ENCODE measurements around the gene DVL2.
"Not testable (repeated sequence)": the region's sequence is repeated elsewhere in the genome, so short reads cannot be mapped to it uniquely, and the experiment has no call there.

DVL2 gene

GRCh38 chr17:7184091-7184488 is 50.2 kb downstream of the DVL2 start:
- H3K9ac ChIP-seq (ENCODE audit: low read depth in 1 of 2, low read length in 2 of 2), result peak overlapping the region in 1 of 2 donors; percentile 26
- no peaks in the 10 kb centered on the region for H3K36me3 ChIP-seq (ENCODE audit: control insufficient read depth in 2 of 2, insufficient read depth in 2 of 2, low read length in 2 of 2)
- no peak overlapping the region for H3K27ac ChIP-seq (ENCODE audit: low read depth in 2 of 2, low read length in 2 of 2)
- H3K27me3 ChIP-seq (ENCODE audit: control insufficient read depth in 2 of 2, insufficient read depth in 2 of 2, low read length in 2 of 2), result no peaks in the 10 kb centered on the region
- no peaks in the 10 kb centered on the region for H3K9me3 ChIP-seq (ENCODE audit: control insufficient read depth in 2 of 2, low read length in 2 of 2)
- no peak overlapping the region for H3K4me3 ChIP-seq (ENCODE audit: low read length in 2 of 2)
- peaks cover 0 to 8% of the 10 kb centered on the region in 2 donors for H3K4me1 ChIP-seq (ENCODE audit: control insufficient read depth in 2 of 2, insufficient read depth in 2 of 2, low read length in 2 of 2)

- Histone ChIP-seq H3K27me3 (ENCODE audit: control insufficient read depth in 2 of 2, insufficient read depth in 2 of 2, low read length in 2 of 2) (no peaks in the 10 kb centered on the region), H3K27ac (ENCODE audit: low read depth in 2 of 2, low read length in 2 of 2) (no peak overlapping the region), H3K9ac (ENCODE audit: low read depth in 1 of 2, low read length in 2 of 2) (peak overlapping the region in 1 of 2 donors; percentile 26), H3K36me3 (ENCODE audit: control insufficient read depth in 2 of 2, insufficient read depth in 2 of 2, low read length in 2 of 2) (no peaks in the 10 kb centered on the region), H3K4me1 (ENCODE audit: control insufficient read depth in 2 of 2, insufficient read depth in 2 of 2, low read length in 2 of 2) (peaks cover 0 to 8% of the 10 kb centered on the region in 2 donors), H3K9me3 (ENCODE audit: control insufficient read depth in 2 of 2, low read length in 2 of 2) (no peaks in the 10 kb centered on the region), H3K4me3 (ENCODE audit: low read length in 2 of 2) (no peak overlapping the region)
Observed at GRCh38 chr17:7183433-7184090, 50.8 kb downstream of the DVL2 start.

GRCh38 chr17:7182101-7182500 is 52.2 kb downstream of the DVL2 start:
- H3K9ac ChIP-seq (ENCODE audit: low read depth in 1 of 2, low read length in 2 of 2), result not testable (repeated sequence)

GRCh38 chr17:7179317-7180254 is 54.7 kb downstream of the DVL2 start, which contains the start of gene ASGR1:
TSS of gene ASGR1 (minus strand) at chr17:7179370. CDS start at chr17:7178563, 807 bp downstream.
- H3K27me3 ChIP-seq (ENCODE audit: control insufficient read depth in 2 of 2, insufficient read depth in 2 of 2, low read length in 2 of 2), result peaks cover 18 to 25% of the 10 kb centered on the region in 2 donors
- no peak within 1 kb of the TSS for H3K9ac ChIP-seq (ENCODE audit: low read depth in 1 of 2, low read length in 2 of 2)
- no peak within 1 kb of the TSS for H3K27ac ChIP-seq (ENCODE audit: low read depth in 2 of 2, low read length in 2 of 2)
- no peak within 1 kb of the TSS for H3K4me3 ChIP-seq (ENCODE audit: low read length in 2 of 2)
- H3K36me3 ChIP-seq (ENCODE audit: control insufficient read depth in 2 of 2, insufficient read depth in 2 of 2, low read length in 2 of 2), result no peaks in the 10 kb centered on the region
- H3K4me1 ChIP-seq (ENCODE audit: control insufficient read depth in 2 of 2, insufficient read depth in 2 of 2, low read length in 2 of 2), result peaks cover 7 to 20% of the 10 kb centered on the region in 2 donors
- H3K9me3 ChIP-seq (ENCODE audit: control insufficient read depth in 2 of 2, low read length in 2 of 2), result no peaks in the 10 kb centered on the region

More at GRCh38 chr17:7182101-7182500, 52.2 kb downstream of the DVL2 start:
- H3K9me3 ChIP-seq (ENCODE audit: control insufficient read depth in 2 of 2, low read length in 2 of 2); H3K36me3 ChIP-seq (ENCODE audit: control insufficient read depth in 2 of 2, insufficient read depth in 2 of 2, low read length in 2 of 2); H3K27ac ChIP-seq (ENCODE audit: low read depth in 2 of 2, low read length in 2 of 2); H3K4me3 ChIP-seq (ENCODE audit: low read length in 2 of 2): not testable (repeated sequence)
- peaks cover 8 to 10% of the 10 kb centered on the region in 2 donors for H3K27me3 ChIP-seq (ENCODE audit: control insufficient read depth in 2 of 2, insufficient read depth in 2 of 2, low read length in 2 of 2)
- H3K4me1 ChIP-seq (ENCODE audit: control insufficient read depth in 2 of 2, insufficient read depth in 2 of 2, low read length in 2 of 2), result peaks cover 7 to 18% of the 10 kb centered on the region in 2 donors

GRCh38 chr17:7178973-7179316 is 55.4 kb downstream of the DVL2 start:
- Histone ChIP-seq H3K4me1 (ENCODE audit: control insufficient read depth in 2 of 2, insufficient read depth in 2 of 2, low read length in 2 of 2) (peaks cover 12 to 19% of the 10 kb centered on the region in 2 donors), H3K36me3 (ENCODE audit: control insufficient read depth in 2 of 2, insufficient read depth in 2 of 2, low read length in 2 of 2) (no peaks in the 10 kb centered on the region), H3K9ac (ENCODE audit: low read depth in 1 of 2, low read length in 2 of 2) (no peak overlapping the region), H3K27ac (ENCODE audit: low read depth in 2 of 2, low read length in 2 of 2) (no peak overlapping the region), H3K9me3 (ENCODE audit: control insufficient read depth in 2 of 2, low read length in 2 of 2) (no peaks in the 10 kb centered on the region), H3K4me3 (ENCODE audit: low read length in 2 of 2) (no peak overlapping the region), H3K27me3 (ENCODE audit: control insufficient read depth in 2 of 2, insufficient read depth in 2 of 2, low read length in 2 of 2) (peaks cover 18 to 25% of the 10 kb centered on the region in 2 donors)

GRCh38 chr17:7177954-7178477 is 56.3 kb downstream of the DVL2 start:
- H3K27me3 ChIP-seq (ENCODE audit: control insufficient read depth in 2 of 2, insufficient read depth in 2 of 2, low read length in 2 of 2), result peaks cover 18 to 25% of the 10 kb centered on the region in 2 donors

GRCh38 chr17:7177191-7177953 is 56.9 kb downstream of the DVL2 start:
- H3K4me1 ChIP-seq (ENCODE audit: control insufficient read depth in 2 of 2, insufficient read depth in 2 of 2, low read length in 2 of 2), result peaks cover 12 to 16% of the 10 kb centered on the region in 2 donors
- H3K9me3 ChIP-seq (ENCODE audit: control insufficient read depth in 2 of 2, low read length in 2 of 2), result no peaks in the 10 kb centered on the region
- H3K4me3 ChIP-seq (ENCODE audit: low read length in 2 of 2), result peak overlapping the region; percentile 32 to 67
- H3K27me3 ChIP-seq (ENCODE audit: control insufficient read depth in 2 of 2, insufficient read depth in 2 of 2, low read length in 2 of 2), result peaks cover 18 to 25% of the 10 kb centered on the region in 2 donors
- H3K36me3 ChIP-seq (ENCODE audit: control insufficient read depth in 2 of 2, insufficient read depth in 2 of 2, low read length in 2 of 2), result no peaks in the 10 kb centered on the region
- H3K9ac ChIP-seq (ENCODE audit: low read depth in 1 of 2, low read length in 2 of 2), result peak overlapping the region; percentile 23 to 41
- no peak overlapping the region for H3K27ac ChIP-seq (ENCODE audit: low read depth in 2 of 2, low read length in 2 of 2)

More at GRCh38 chr17:7177954-7178477, 56.3 kb downstream of the DVL2 start:
- H3K9me3 ChIP-seq (ENCODE audit: control insufficient read depth in 2 of 2, low read length in 2 of 2), result no peaks in the 10 kb centered on the region
- no peak overlapping the region for H3K27ac ChIP-seq (ENCODE audit: low read depth in 2 of 2, low read length in 2 of 2)
- H3K4me1 ChIP-seq (ENCODE audit: control insufficient read depth in 2 of 2, insufficient read depth in 2 of 2, low read length in 2 of 2), result peaks cover 12 to 16% of the 10 kb centered on the region in 2 donors
- H3K36me3 ChIP-seq (ENCODE audit: control insufficient read depth in 2 of 2, insufficient read depth in 2 of 2, low read length in 2 of 2), result no peaks in the 10 kb centered on the region
- peak overlapping the region; percentile 23 to 41 for H3K9ac ChIP-seq (ENCODE audit: low read depth in 1 of 2, low read length in 2 of 2)
- H3K4me3 ChIP-seq (ENCODE audit: low read length in 2 of 2), result peak overlapping the region; percentile 32 to 67

GRCh38 chr17:7176841-7177190 is 57.5 kb downstream of the DVL2 start:
- peaks cover 18 to 25% of the 10 kb centered on the region in 2 donors for H3K27me3 ChIP-seq (ENCODE audit: control insufficient read depth in 2 of 2, insufficient read depth in 2 of 2, low read length in 2 of 2)
- no peak overlapping the region for H3K4me3 ChIP-seq (ENCODE audit: low read length in 2 of 2)
- H3K36me3 ChIP-seq (ENCODE audit: control insufficient read depth in 2 of 2, insufficient read depth in 2 of 2, low read length in 2 of 2), result no peaks in the 10 kb centered on the region
- H3K9ac ChIP-seq (ENCODE audit: low read depth in 1 of 2, low read length in 2 of 2), result no peak overlapping the region
- no peak overlapping the region for H3K27ac ChIP-seq (ENCODE audit: low read depth in 2 of 2, low read length in 2 of 2)
- peaks cover 12 to 16% of the 10 kb centered on the region in 2 donors for H3K4me1 ChIP-seq (ENCODE audit: control insufficient read depth in 2 of 2, insufficient read depth in 2 of 2, low read length in 2 of 2)
- H3K9me3 ChIP-seq (ENCODE audit: control insufficient read depth in 2 of 2, low read length in 2 of 2), result no peaks in the 10 kb centered on the region

- Histone ChIP-seq H3K27ac (ENCODE audit: low read depth in 2 of 2, low read length in 2 of 2) (no peak overlapping the region), H3K4me3 (ENCODE audit: low read length in 2 of 2) (no peak overlapping the region), H3K27me3 (ENCODE audit: control insufficient read depth in 2 of 2, insufficient read depth in 2 of 2, low read length in 2 of 2) (peaks cover 18 to 25% of the 10 kb centered on the region in 2 donors), H3K9ac (ENCODE audit: low read depth in 1 of 2, low read length in 2 of 2) (no peak overlapping the region), H3K36me3 (ENCODE audit: control insufficient read depth in 2 of 2, insufficient read depth in 2 of 2, low read length in 2 of 2) (no peaks in the 10 kb centered on the region), H3K9me3 (ENCODE audit: control insufficient read depth in 2 of 2, low read length in 2 of 2) (no peaks in the 10 kb centered on the region), H3K4me1 (ENCODE audit: control insufficient read depth in 2 of 2, insufficient read depth in 2 of 2, low read length in 2 of 2) (peaks cover 12 to 16% of the 10 kb centered on the region in 2 donors)
Observed at GRCh38 chr17:7176107-7176840, 58.0 kb downstream of the DVL2 start.

Data from mucosa of rectum (tissue), 2 donors.